ENCODE results near the gene STAT5A. TPM values are rescaled to one million over a fixed set of nuclear protein-coding genes. Genes with fewer than 3 reads are reported as not detected.
"Not testable (repeated sequence)": the region's sequence is repeated elsewhere in the genome, so short reads cannot be mapped to it uniquely, and the experiment has no call there.

STAT5A gene
- total RNA-seq, 1 experiment from 2014 or later = 5.0 TPM

GRCh38 chr17:42283241-42284023 lies 4.9 kb upstream of the STAT5A start:
- DNase-seq (ENCODE audit: low spot score) = no peak

- DNase-seq (ENCODE audit: low spot score) = no peak
Observed at GRCh38 chr17:42284024-42284369, 4.3 kb upstream of the STAT5A start.

- DNase-seq (ENCODE audit: low spot score) = no peak
Observed at GRCh38 chr17:42284566-42284965, 3.7 kb upstream of the STAT5A start.

GRCh38 chr17:42285346-42286050 lies 2.8 kb upstream of the STAT5A start:
- DNase-seq (ENCODE audit: low spot score) = no peak

DNA sequence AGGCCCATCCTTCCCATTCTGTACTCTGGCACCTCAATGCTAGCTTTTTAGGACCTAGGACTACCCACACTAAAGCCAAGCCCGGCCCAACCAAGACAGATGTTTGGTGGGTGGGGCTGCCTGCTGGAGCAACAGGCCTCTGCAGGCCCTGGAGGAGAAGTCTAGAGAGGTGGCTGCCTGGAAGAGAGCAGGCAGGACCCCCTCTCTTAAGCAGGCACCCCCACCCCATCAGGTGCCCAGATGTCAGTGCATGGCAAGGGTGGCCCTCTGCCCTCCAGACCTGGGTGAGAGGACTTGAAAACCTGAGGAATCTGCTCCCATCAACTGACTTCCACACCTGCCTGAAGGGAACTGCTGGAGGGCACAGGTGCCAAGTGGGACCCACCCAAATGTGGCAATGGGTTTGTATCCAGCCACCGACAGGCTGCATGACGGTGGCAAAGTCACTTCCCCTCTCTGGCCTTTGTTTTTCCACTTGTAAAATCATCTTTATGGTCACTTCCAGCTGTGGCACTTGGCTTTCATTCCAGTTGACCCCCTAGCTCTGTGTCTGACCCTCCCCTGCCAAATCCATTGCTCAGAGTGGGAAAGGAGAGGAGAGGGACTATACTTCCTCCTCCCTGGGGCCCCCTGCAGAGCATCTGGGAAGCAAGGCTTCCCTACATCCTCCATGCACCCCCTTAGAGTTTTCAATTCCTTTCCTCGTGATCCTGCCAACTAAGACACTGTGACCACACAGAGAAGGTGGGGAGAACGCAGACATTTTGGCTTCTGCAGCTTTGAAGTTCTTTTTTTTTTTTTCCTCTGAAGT lies 1.7 kb upstream of the STAT5A start:
- no peak for DNase-seq (ENCODE audit: low spot score)

DNA sequence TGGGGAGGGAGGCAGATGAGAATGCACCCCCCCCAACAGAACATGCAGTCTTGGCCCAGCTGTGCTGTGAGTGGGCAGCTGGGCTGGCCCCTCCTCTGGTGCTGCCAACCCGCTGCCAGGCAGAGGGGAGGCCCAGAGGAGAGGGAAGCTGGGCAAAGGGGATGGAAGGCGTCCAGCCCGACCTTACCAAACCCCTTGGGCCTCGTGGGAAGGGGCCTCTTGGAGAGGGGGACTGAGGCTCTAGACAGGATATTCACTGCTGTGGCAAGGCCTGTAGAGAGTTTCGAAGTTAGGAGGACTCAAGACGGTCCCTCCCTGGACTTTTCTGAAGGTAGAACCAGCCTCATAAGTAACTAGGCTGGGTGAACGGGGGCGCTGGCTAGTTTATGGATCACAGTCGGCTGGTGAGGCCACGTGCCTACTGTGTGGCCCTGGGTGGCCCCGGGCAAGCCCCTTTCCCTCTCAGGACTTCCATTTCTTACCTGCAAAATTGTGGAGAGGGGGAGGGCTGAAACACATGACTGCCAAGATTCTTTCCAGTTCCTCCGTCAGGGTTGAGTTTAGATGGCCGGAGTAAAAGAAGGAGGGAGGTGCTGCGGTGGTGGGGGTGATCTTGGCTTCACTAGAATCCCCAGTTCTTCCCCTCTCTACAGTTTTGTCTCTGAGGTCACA lies 857 bp upstream of the STAT5A start:
- peak; percentile 18 for DNase-seq (ENCODE audit: low spot score)

DNA sequence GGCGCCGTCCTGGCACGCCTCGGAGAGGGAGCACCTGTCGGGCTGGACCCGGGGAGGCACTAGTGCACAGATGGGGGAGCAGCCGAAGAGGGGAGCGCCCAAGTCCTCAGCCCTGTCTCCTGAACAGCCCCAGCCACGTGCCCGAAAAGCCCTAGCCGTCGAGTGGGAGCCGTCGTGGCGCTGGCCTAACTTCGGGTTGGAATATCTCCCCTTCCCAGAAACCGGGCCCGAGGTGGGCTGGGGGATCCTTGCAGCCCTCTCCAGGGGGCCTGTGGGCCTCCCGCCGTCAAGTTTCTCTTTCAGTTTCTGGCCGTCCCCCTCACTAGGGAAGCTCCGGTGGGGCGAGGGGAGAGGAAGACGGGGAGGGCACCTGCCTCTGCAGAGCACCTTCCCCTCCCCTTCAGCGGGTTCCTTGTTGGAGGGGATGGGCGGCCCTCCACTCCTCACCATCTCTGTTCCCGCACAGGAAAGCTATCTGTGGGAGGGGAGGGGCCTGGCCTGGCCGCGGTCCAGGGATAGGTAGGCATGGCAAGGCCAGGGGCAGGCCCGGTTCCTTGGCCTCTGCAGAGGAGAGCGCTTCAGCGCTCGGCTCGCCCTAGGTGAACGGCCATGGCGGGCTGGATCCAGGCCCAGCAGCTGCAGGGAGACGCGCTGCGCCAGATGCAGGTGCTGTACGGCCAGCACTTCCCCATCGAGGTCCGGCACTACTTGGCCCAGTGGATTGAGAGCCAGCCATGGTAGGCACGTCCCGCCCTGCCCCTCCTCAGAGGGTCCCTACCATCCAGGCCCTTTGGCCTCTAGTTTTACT lies 709 bp downstream of the STAT5A start:
- DNase-seq (ENCODE audit: low spot score) = no peak

DNA sequence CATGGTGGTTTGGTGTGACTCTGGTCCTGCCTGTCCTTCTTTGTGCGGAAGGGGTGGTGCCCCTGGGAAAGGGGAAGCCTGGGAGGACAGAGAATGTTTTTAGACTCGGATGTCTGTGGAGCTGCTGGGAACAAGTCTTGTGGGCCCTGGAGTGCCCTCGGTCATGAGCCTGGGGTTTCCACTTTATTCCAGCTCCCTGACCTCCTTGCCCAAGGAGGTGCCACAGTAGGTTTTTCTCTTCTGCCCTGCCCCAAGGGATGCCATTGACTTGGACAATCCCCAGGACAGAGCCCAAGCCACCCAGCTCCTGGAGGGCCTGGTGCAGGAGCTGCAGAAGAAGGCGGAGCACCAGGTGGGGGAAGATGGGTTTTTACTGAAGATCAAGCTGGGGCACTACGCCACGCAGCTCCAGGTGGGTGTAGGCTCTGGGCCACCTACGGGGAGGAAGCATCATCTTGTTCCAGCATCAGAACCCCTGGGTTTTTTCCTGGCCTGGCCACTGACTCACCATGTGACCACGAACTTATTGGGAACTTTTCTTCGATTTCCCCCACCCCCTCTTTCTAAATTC lies 1.4 kb downstream of the STAT5A start:
- no peak for DNase-seq (ENCODE audit: low spot score)

DNA sequence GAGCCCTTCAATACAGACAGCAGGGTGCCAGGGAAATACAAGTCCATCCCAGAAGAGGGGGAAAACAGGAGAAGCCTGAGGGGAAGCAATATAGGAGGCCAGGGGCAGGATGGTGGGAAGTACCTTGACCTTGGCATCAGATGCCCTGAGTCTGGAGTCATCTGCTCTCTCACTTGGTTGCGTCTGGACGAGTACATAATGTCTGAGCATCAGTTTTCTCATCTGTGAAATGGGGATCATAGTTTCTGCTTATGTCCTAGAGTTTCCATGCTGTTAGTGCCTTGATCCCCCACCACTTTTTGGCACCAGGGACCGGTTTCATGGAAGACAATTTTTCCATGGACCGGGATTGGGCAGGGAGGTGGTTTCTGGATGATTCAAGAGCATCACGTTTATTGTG lies 2.3 kb downstream of the STAT5A start:
- DNase-seq (ENCODE audit: low spot score) = no peak

- no peak for DNase-seq (ENCODE audit: low spot score)
Observed at GRCh38 chr17:42291129-42291528, 2.8 kb downstream of the STAT5A start.

DNA sequence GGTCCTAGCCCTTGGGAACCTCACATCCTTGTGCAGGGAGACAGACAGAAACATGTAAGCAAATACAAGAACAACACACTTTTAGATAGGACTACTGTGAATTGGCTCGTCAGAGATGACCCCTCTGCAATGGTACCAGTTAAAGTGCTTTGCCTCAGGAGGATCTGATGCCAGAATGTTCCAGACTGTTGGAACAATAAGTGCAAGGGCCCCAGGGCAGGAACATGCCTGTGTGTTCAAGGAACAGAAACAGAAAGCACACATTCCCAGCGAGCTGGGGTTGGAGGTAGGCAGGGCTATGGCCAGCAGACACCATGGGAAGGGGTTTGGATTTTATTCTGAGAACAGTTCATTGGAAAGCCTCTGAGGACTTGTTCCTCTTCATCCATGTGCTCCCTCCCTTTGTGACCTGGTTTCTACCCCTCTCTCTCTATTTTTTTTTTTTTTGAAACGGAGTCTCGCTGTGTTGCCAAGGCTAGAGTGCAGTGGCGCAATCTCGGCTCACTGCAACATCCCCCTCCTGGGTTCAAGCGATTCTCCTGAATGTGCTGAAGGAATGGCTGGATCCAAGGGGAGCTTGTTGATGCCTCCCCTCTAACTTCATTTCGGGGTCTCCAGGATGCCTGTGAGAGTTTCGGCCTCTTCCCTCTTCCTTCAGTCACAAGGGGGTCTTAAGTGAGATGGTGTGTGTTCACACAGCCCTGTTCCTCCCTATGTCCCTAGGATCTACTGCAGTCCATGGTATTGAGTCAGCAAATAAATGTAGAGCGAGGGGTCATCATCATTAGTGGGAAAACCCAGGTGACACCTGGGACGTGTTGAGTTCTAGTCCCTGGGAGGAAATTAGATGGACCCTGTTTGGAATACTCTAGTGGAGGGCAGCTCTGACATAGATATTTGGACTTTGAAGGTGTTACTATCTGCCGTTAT lies 6.4 kb downstream of the STAT5A start:
- no peak for DNase-seq (ENCODE audit: low spot score)

- no peak for DNase-seq (ENCODE audit: low spot score)
Observed at GRCh38 chr17:42296012-42296411, 7.7 kb downstream of the STAT5A start.

- DNase-seq (ENCODE audit: low spot score) = not testable (repeated sequence)
Observed at GRCh38 chr17:42297775-42298174, 9.5 kb downstream of the STAT5A start.

DNA sequence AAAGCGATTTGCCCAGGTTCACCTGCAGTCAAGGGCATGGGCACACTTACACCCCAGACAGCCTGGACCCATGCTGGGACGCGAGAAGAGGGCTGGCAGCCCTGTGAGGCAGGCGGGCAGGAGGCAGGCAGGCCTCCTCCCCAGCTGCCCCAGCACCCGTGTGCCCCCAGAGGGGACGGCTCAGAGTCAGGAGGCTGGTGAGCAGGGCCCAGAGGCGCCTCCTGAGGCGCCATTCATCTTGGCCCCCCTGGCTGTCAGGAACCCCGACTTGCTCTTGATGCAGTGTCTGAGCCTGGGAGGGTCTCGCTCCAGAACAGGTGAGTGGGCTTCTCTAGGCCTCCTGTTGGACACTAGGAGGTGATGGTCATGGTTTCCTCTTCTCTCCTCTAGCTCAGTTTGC lies 11.1 kb downstream of the STAT5A start:
- not testable (repeated sequence) for DNase-seq (ENCODE audit: low spot score)

DNA sequence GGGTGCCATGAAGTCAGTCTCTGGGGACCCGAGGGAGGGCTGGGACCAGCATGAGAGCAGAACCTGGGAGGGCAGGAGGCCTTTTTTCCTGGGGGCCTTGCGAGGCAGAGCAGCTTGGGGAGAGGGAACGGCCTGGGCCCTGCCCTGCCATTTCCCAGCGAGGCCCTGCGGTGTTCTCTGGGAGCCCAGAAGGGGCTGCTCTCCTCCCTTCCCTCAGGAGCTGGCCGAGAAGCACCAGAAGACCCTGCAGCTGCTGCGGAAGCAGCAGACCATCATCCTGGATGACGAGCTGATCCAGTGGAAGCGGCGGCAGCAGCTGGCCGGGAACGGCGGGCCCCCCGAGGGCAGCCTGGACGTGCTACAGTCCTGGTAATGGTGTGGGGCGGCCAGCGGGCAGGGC lies 11.6 kb downstream of the STAT5A start:
- not testable (repeated sequence) for DNase-seq (ENCODE audit: low spot score)

DNA sequence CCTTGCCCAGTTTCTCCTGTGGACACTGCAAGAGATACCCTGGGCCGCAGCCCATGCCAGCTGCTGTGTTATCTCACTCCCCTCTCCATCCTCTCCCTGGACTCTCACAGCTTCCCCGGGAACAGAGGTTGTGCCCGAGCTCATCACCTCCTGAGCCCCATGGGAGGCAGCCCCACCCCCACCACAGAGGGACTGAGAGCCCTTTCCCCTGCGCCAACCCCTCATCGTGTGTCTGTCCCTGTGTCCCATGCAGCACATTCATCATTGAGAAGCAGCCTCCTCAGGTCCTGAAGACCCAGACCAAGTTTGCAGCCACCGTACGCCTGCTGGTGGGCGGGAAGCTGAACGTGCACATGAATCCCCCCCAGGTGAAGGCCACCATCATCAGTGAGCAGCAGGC lies 12.7 kb downstream of the STAT5A start:
- no peak for DNase-seq (ENCODE audit: low spot score)

GRCh38 chr17:42303694-42304093 lies 15.4 kb downstream of the STAT5A start:
- no peak for DNase-seq (ENCODE audit: low spot score)

DNA sequence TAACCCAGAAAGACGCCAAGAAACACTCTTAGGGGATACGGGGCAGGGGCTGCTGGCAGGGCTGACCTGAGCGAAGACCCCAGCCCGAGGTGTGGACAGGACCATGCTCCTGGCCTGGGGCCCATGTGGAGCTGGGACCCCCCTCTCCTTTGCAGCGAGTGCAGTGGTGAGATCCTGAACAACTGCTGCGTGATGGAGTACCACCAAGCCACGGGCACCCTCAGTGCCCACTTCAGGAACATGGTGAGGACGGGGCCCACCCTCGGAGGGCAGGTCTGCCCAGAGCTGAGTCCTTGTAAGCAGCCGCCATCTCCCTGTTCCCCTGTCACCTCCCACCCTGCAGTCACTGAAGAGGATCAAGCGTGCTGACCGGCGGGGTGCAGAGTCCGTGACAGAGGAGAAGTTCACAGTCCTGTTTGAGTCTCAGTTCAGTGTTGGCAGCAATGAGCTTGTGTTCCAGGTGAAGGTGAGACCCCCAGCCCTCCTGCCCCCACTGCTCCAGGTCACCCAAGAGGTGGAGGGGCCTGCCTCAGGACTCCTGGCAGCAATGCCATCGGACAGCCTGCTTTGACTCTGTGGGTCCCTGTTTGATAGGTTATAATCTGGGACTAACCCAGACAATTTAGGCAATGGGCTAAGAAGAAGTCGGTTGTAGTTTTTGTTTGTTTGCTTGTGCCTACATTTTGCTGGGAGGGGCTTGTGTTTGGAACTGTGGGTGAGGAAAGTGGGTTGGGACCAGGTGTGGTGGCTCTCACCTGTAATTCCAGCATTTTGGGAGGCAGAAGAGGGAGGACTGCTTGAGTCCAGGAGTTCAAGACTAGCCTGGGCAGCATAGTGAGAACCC lies 16.1 kb downstream of the STAT5A start:
- no peak for DNase-seq (ENCODE audit: low spot score)

GRCh38 chr17:42305031-42305330 lies 16.7 kb downstream of the STAT5A start:
- DNase-seq (ENCODE audit: low spot score) = not testable (repeated sequence)
